ENCODE data around the gene RSPO4.

DNA sequence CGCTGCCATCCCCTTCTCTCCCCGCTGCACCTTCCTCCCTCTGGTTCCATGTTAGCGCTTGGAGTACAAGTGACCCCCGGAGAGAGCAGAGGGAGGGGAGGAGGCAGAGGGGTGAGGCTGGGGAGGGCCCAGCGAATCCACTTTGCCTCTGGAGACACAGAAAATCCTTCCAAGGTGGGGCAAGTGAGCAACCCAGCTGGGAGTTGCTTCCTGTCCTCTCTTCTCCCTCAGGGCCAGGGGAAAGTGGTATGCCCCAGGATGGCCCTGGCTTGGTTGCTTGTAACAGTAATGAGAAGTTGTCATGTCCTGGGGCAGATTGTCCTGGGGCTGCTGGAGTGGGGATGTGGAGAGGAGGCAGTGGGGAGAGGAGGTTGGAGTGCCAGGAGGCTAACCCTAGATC, 85.3 kb downstream of the RSPO4 start:
- no peak for TF ChIP-seq CTCF (IDR thresholded peaks at IDR 0.05)
- no peak for TF ChIP-seq POLR2AphosphoS5 (IDR thresholded peaks at IDR 0.05)
- TF ChIP-seq POLR2A (IDR thresholded peaks at IDR 0.05) = no peak
